GM10266 (cell line): Measurements from ENCODE around the gene MGRN1.

Experiments
- DNase-seq: peaks from one replicate; pipeline ENCODE4 v3.0.0; 2012; ENCODE audit errors: extremely low spot score
- CTCF ChIP-seq: IDR thresholded peaks from 2 replicates; pipeline ENCODE4 v1.5.1; 2012; ENCODE audit warnings: mild to moderate bottlenecking, low read depth; ENCODE audit not compliant: control insufficient read depth, insufficient read depth; ENCODE audit errors: missing control alignments

Gene MGRN1

GRCh38 chr16:4659363-4660353, 35.0 kb downstream of the MGRN1 start:
- no peak for TF ChIP-seq CTCF
- no peak for DNase-seq

GRCh38 chr16:4660454-4661007, 35.9 kb downstream of the MGRN1 start:
- no peak for TF ChIP-seq CTCF
- peak; percentile 72 for DNase-seq

- no peak for DNase-seq
- no peak for TF ChIP-seq CTCF
Observed at GRCh38 chr16:4661661-4662060, 37.0 kb downstream of the MGRN1 start.

GRCh38 chr16:4663465-4663776, 38.8 kb downstream of the MGRN1 start:
- DNase-seq: no peak
- no peak for TF ChIP-seq CTCF

GRCh38 chr16:4663777-4664465, 39.3 kb downstream of the MGRN1 start:
- no peak for DNase-seq
- no peak for TF ChIP-seq CTCF

- no peak for DNase-seq
- no peak for TF ChIP-seq CTCF
Observed at GRCh38 chr16:4664538-4665418, 40.2 kb downstream of the MGRN1 start.
